Mucosa of gallbladder (tissue), 1 donor: ENCODE results near the gene SST. TPM values are rescaled to one million over a fixed set of nuclear protein-coding genes. Genes with fewer than 3 reads are reported as not detected.
A peak's percentile ranks its signal among the peaks of the same experiment; 100 is the strongest.

Source experiments
- DNase-seq: peaks from one replicate; pipeline ENCODE4 v3.0.0-alpha.2; 2020; ENCODE audit warnings: low spot score
- total RNA-seq: library from RNA; stranded (reverse); gene quantifications from one replicate; pipeline ENCODE4 v1.2.1, GENCODE V29; 2021
- donor health status: DM: no; HTN: no; CAD: no.

SST gene
- 3.0 TPM for total RNA-seq

GRCh38 chr3:187669675-187670504 lies at the start of gene SST:
Gene SST, minus strand, starts transcription at chr3:187670394. Its CDS starts 103 bp downstream, at chr3:187670291.
- peak; percentile 53 for DNase-seq

GRCh38 chr3:187719628-187720336 lies 49.6 kb upstream of the SST start:
- DNase-seq: peak; percentile 58

- DNase-seq: no peak
Observed at GRCh38 chr3:187718802-187719201, 48.6 kb upstream of the SST start.

DNA sequence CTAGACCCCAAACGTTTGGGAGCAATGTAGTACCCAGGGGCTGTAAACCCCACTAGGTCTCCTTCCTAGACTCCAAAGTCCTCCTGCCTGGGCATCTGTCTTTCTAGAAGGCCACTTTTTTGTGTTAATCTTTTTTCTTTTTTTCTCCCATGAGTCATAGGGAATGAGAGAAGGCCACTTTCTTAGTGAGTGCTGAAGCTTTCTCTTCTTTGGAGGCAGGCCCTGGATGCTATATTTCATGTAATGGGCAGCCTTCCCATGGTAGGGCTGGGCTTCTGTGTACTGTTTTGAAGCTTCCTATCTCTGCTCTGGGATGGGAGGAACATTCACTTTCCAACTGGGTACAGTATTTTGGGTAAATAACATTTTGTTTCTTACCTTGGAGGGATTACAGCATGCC lies 47.4 kb upstream of the SST start:
- no peak for DNase-seq

DNA sequence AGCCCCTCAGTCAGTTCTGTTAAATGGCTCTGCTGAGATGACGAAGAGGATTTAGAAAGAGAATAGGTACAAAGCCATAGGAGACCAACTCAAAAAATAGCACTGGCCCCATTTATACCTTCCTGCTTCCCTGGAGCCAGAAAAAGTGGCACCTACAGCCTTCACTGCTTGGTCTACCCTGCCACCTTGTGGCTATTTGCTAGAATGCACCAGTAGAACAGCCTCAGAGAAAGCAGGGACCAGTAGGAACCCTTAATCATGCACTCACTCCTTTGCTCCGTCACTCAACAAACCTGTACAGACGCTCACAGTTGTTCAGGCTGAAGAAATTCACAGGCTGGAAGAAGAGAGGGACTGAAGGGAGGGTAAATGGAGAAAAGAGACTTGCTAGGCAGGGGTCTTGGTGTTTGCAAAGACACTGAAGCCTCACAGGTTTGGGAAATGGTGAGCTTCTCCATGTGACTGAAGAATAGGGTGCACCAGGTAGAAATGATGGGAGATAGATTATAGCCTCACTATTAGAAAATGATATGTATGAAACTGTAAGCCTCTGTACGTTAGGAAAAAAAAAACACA lies 44.3 kb upstream of the SST start:
- DNase-seq: peak; percentile 85

GRCh38 chr3:187713504-187713903 lies 43.3 kb upstream of the SST start:
- no peak for DNase-seq

- DNase-seq: no peak
Observed at GRCh38 chr3:187709155-187709554, 39.0 kb upstream of the SST start.

GRCh38 chr3:187708696-187709095 lies 38.5 kb upstream of the SST start:
- DNase-seq: no peak

- DNase-seq: no peak
Observed at GRCh38 chr3:187706971-187707370, 36.8 kb upstream of the SST start.

DNA sequence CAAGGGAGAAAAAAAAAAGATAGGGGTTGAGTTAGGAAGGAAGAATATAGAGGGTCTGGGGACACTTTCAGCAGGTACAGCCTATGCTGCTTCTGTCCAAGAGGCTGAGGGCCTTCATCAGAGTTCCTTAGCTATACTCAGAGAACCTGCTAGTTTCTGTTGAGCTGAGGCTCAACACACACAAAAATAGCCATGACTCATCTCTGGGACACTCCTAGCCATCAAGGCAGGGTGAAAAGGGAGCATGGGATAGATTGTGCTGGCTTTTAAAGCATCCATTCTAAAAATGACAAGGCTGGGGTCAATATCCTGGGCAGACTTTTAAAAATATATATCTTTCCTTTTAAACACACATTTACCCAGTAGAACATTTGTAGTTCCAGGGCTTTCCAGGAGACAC lies 35.0 kb upstream of the SST start:
- no peak for DNase-seq

- no peak for DNase-seq
Observed at GRCh38 chr3:187702507-187703033, 32.4 kb upstream of the SST start, which contains the start of gene RTP2. Gene RTP2, minus strand, starts transcription at chr3:187702557. Its CDS starts 429 bp downstream, at chr3:187702128.

- DNase-seq: no peak
Observed at GRCh38 chr3:187700249-187700648, 30.1 kb upstream of the SST start.

GRCh38 chr3:187698499-187699399 lies 28.6 kb upstream of the SST start:
- no peak for DNase-seq

DNA sequence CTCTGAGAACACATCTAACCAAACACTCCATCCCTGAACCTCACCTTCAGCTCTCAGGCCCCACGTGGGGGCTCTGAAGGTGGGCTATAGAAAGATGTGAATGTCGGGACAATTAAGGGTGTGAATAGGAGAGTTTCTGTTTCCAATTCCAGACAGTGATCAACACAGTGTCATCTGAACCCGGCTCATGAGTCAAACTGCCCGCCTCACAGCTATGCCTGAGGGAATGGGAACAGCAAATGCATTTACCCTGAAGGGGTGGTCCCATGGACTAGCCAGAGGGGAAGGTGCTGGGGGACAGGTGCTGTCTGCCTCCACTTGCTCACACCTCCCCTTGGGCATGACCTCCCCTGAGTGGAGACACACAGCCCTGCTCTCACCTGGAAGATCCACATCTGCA lies 25.8 kb upstream of the SST start:
- DNase-seq: no peak

- no peak for DNase-seq
Observed at GRCh38 chr3:187695449-187695848, 25.3 kb upstream of the SST start.

DNA sequence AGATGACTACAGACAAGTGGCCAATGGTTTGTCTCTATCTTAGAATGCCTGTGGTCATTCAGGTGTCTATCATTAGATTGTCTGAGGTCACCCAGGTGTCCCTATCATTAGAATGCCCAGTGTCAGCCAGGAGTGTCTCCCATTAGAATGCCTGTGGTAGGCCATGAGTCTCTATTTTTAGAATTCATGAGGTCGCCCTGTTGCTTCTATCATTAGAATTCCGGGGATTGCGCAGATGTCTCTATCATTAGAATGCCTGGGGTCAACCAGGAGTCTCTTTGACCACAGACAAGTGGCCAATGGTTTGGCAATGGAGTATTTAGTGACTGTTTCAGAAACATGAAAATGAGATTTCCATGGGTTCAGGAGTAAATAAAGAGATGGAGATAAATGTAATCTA lies 24.6 kb upstream of the SST start:
- no peak for DNase-seq

DNA sequence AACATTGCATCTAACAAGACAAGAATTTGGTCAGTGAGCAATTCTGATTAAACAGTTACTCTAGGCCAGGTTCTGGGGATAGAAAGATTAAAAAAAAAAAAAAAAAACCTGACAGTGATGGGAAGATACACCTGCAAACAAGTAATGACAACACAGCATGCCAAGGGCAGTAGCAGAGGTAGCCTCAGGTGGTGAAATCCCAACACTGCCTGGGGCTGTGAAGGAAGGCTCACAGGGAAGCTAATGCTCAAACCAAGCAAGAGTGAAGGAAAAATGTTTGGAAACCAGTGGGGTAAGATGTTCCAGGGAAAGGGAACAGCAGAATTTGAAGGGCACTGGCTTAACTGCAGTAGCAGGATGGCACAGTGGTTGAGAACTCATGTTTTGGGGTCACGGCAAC lies 23.2 kb upstream of the SST start:
- no peak for DNase-seq

DNA sequence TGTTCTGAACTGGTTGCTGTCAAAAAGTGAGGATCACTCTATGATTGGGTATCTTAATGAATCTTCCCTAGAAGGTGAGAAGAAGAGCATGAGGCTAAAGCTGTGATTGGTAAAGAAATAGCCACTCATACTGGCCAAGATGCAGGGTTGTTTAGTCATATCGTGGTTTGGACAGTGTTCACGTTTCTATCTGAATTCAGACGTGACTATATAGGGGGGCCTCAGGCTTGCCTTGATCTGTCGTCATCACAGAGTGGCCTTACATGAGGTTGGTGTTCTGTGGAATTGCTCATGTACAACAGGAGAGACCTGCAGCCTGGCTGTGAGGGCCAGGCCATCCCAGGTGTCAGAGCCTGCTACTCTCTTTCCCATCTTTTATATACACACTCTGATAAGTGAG lies 19.8 kb upstream of the SST start:
- no peak for DNase-seq

- no peak for DNase-seq
Observed at GRCh38 chr3:187686621-187687273, 16.6 kb upstream of the SST start.

- DNase-seq: no peak
Observed at GRCh38 chr3:187685948-187686347, 15.8 kb upstream of the SST start.

- DNase-seq: no peak
Observed at GRCh38 chr3:187684880-187685279, 14.7 kb upstream of the SST start.
